GM18858 (cell line): Measurements from ENCODE around the gene RBMS2.

Source experiments
- ATAC-seq: cut with Tn5 transposase; IDR thresholded peaks from one replicate; pipeline ENCODE4 v1.9.1; 2021; ENCODE audit not compliant: unreplicated experiment

RBMS2 gene

GRCh38 chr12:56581418-56582145 is 60.0 kb downstream of the RBMS2 start:
- ATAC-seq = no peak

GRCh38 chr12:56585098-56585497 is 63.5 kb downstream of the RBMS2 start:
- ATAC-seq = no peak

- ATAC-seq = no peak
Observed at GRCh38 chr12:56589783-56590182, 68.2 kb downstream of the RBMS2 start.

GRCh38 chr12:56590237-56590830 is 68.7 kb downstream of the RBMS2 start:
- no peak for ATAC-seq

GRCh38 chr12:56591126-56591525 is 69.5 kb downstream of the RBMS2 start:
- ATAC-seq = no peak

- no peak for ATAC-seq
Observed at GRCh38 chr12:56591961-56592360, 70.3 kb downstream of the RBMS2 start.

GRCh38 chr12:56593909-56594621 is 72.4 kb downstream of the RBMS2 start:
- no peak for ATAC-seq

- ATAC-seq = no peak
Observed at GRCh38 chr12:56596815-56597214, 75.2 kb downstream of the RBMS2 start.

GRCh38 chr12:56599041-56599440 is 77.4 kb downstream of the RBMS2 start:
- ATAC-seq = no peak

- no peak for ATAC-seq
Observed at GRCh38 chr12:56599797-56600196, 78.2 kb downstream of the RBMS2 start.

GRCh38 chr12:56600753-56601152 is 79.1 kb downstream of the RBMS2 start:
- no peak for ATAC-seq

- no peak for ATAC-seq
Observed at GRCh38 chr12:56601503-56601902, 79.9 kb downstream of the RBMS2 start.

GRCh38 chr12:56602239-56602638 is 80.6 kb downstream of the RBMS2 start:
- ATAC-seq = no peak

GRCh38 chr12:56604355-56604754 is 82.7 kb downstream of the RBMS2 start:
- ATAC-seq = no peak

GRCh38 chr12:56614627-56615026 is 93.0 kb downstream of the RBMS2 start:
- no peak for ATAC-seq

GRCh38 chr12:56616244-56616643 is 94.6 kb downstream of the RBMS2 start:
- no peak for ATAC-seq

GRCh38 chr12:56616925-56617324 is 95.3 kb downstream of the RBMS2 start:
- no peak for ATAC-seq

GRCh38 chr12:56622535-56622934 is 100.9 kb downstream of the RBMS2 start:
- no peak for ATAC-seq

GRCh38 chr12:56626701-56627100 is 105.1 kb downstream of the RBMS2 start:
- ATAC-seq = no peak

GRCh38 chr12:56628671-56629458 is 107.2 kb downstream of the RBMS2 start:
- ATAC-seq = no peak

GRCh38 chr12:56629459-56630179 is 108.0 kb downstream of the RBMS2 start:
- ATAC-seq = no peak
